SH-SY5Y (cell line): ENCODE data around the gene ZNF598.

Experiments used
- GATA2 ChIP-seq: IDR thresholded peaks from 2 replicates; pipeline ENCODE4 v1.6.1; 2011; ENCODE audit warnings: mild to moderate bottlenecking, low read depth, low read length
- GATA3 ChIP-seq: IDR thresholded peaks from 2 replicates; pipeline ENCODE4 v1.6.1; 2011; ENCODE audit warnings: low read depth, mild to moderate bottlenecking, low read length, moderate library complexity

GRCh38 chr16:2040041-2040786 lies 30.6 kb upstream of the ZNF598 start:
- TF ChIP-seq GATA3: no peak
- no peak for TF ChIP-seq GATA2
